Measurements from ENCODE around the gene PTPRG. TPM values are rescaled to one million over a fixed set of nuclear protein-coding genes. Genes with fewer than 3 reads are reported as not detected.

The PTPRG gene
- total and polyA plus RNA-seq, 2 of the 13 experiments (the other 11 are each of a cell fraction or from before 2014, with no cell fraction given): 8.0 to 25.3 TPM

- TF ChIP-seq STAT6 (CRISPR knock-in tag; IDR thresholded peaks at IDR 0.05; ENCODE audit: borderline replicate concordance): no peak
- no peak for TF ChIP-seq ZBTB7B (CRISPR knock-in tag; IDR thresholded peaks at IDR 0.05)
- no peak for TF ChIP-seq MNT (IDR thresholded peaks at IDR 0.05)
- TF ChIP-seq ZNF484 (CRISPR knock-in tag; IDR thresholded peaks at IDR 0.05; ENCODE audit: borderline replicate concordance, low read depth): no peak
- TF ChIP-seq HDAC2 (CRISPR knock-in tag; IDR thresholded peaks at IDR 0.05): no peak
- TF ChIP-seq ZBTB40 (IDR thresholded peaks at IDR 0.05): no peak
- TF ChIP-seq ZBTB40 (CRISPR knock-in tag; IDR thresholded peaks at IDR 0.05): no peak
- TF ChIP-seq ZNF615 (CRISPR knock-in tag; IDR thresholded peaks at IDR 0.05; ENCODE audit: borderline replicate concordance): no peak
Measured at GRCh38 chr3:61913701-61914100, 352.3 kb downstream of the PTPRG start (continued).

Measured in HepG2 (cell line).